H1 (cell line): Measurements from ENCODE around the gene PARP14.

Source experiments
- ATF2 ChIP-seq: IDR thresholded peaks from 2 replicates; pipeline ENCODE4 v1.6.1; 2012; ENCODE audit warnings: low read length, inconsistent platforms
- BRCA1 ChIP-seq: IDR thresholded peaks from 2 replicates; pipeline ENCODE4 v1.6.1; 2012; ENCODE audit warnings: low read depth, low read length, improper control_type of control experiment
- CBX8 ChIP-seq: fragments of 300-800, 300-1000 bp; sonication (generic); IDR thresholded peaks from 2 replicates; pipeline ENCODE4 v1.7.1; 2016; ENCODE audit warnings: low read depth, low read length, borderline replicate concordance
- CHD2 ChIP-seq: IDR thresholded peaks from 2 replicates; pipeline ENCODE4 v1.6.1; 2012; ENCODE audit warnings: low read length, improper control_type of control experiment
- CTCF ChIP-seq, 3 experiments: IDR thresholded peaks; 1 replicate in 2 of 3; 2 replicates in 1 of 3; pipeline versions ENCODE4 v1.5.1 to v1.6.1; 2011; ENCODE audit warnings: low read length in 3 of 3, mild to moderate bottlenecking in 3 of 3, inconsistent platforms in 2 of 3, low read depth in 1 of 3, moderate library complexity in 1 of 3; ENCODE audit not compliant: insufficient read depth in 1 of 3; ENCODE audit errors: control extremely low read depth in 1 of 3
- JUN ChIP-seq: IDR thresholded peaks from 2 replicates; pipeline ENCODE4 v1.6.1; 2011; ENCODE audit warnings: low read depth, mild to moderate bottlenecking, improper control_type of control experiment, low read length
- NANOG ChIP-seq: IDR thresholded peaks from 2 replicates; pipeline ENCODE4 v1.6.1; 2011; ENCODE audit warnings: low read length, low read depth, mild to moderate bottlenecking, inconsistent platforms; ENCODE audit not compliant: insufficient read depth, poor library complexity, severe bottlenecking
- POLR2A ChIP-seq, 2 experiments: IDR thresholded peaks; 1 replicate in 1 of 2; 2 replicates in 1 of 2; pipeline ENCODE4 v1.6.1; 2011; ENCODE audit warnings: low read depth in 2 of 2, low read length in 2 of 2, mild to moderate bottlenecking in 2 of 2; ENCODE audit errors: control extremely low read depth in 1 of 2
- RNF2 ChIP-seq: fragments of 200-900, 300-1000 bp; sonication (generic); IDR thresholded peaks from 2 replicates; pipeline ENCODE4 v1.7.1; 2016; ENCODE audit warnings: borderline replicate concordance, low read depth, mild to moderate bottlenecking, antibody characterized with exemption, low read length; ENCODE audit not compliant: poor library complexity, severe bottlenecking; ENCODE audit errors: missing control alignments
- TCF12 ChIP-seq: IDR thresholded peaks from 2 replicates; pipeline ENCODE4 v1.6.1; 2011; ENCODE audit warnings: low read depth, mild to moderate bottlenecking, low read length
- TEAD4 ChIP-seq: IDR thresholded peaks from 2 replicates; pipeline ENCODE4 v1.6.1; 2012; ENCODE audit warnings: low read depth, low read length, inconsistent platforms, mixed read lengths

GRCh38 chr3:122674339-122674738 is 6.3 kb upstream of the PARP14 start:
- TF ChIP-seq CTCF (IDR thresholded peaks at IDR 0.05; ENCODE audit: control extremely low read depth in 1 of 3, insufficient read depth in 1 of 3, low read depth in 1 of 3, low read length in 3 of 3) (no peak), BRCA1 (no peak), TEAD4 (no peak), TCF12 (no peak), JUN (no peak), RNF2 (no peak), POLR2A (IDR thresholded peaks at IDR 0.05; ENCODE audit: control extremely low read depth in 1 of 2, low read depth in 2 of 2, low read length in 2 of 2) (no peak), NANOG (no peak), CHD2 (no peak), ATF2 (no peak), CBX8 (no peak)
